ENCODE measurements around the gene EXOSC9.

The EXOSC9 gene

DNA sequence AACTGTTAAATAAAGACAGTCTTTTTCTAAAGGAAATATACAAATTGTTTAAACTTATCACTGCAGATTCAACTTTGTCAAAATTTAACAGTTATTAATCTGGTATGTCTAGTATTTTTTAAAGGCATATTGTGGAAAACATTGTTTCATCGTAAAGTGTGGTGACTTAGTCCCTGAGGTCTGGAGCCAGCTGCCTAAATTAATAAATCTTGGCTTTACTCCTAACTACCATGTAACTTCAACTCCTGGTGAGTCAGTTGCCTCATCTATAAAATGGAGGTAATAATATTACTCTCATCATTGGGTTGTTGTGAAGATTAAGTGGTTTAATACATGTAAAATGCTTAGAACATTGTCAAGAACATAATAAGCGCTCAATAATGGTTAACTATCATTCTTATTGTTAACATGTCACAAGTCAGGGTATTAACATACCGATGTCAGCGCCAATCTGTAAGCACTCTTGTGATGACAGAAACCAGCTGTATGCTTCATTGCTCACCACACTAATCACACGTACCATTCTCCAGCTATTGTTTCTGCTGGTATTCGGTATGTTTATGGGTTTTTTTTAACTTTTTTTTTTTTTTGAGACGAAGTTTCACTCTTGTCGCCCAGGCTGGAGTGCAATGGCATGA, 22.0 kb upstream of the EXOSC9 start:
- no peaks in the 10 kb centered on the region for H3K9me3 ChIP-seq (ENCODE audit: insufficient read depth, low read length)
- H3K9ac ChIP-seq (ENCODE audit: insufficient read length, low read depth): no peak overlapping the region
- no peak for DNase-seq (ENCODE audit: low read depth, low spot score)
- H3K27me3 ChIP-seq (ENCODE audit: insufficient read depth, insufficient read length): no peaks in the 10 kb centered on the region
- no peaks in the 10 kb centered on the region for H3K36me3 ChIP-seq (ENCODE audit: insufficient read depth, insufficient read length, low read length)
- no peak overlapping the region for H3K4me3 ChIP-seq (ENCODE audit: insufficient read length, low read depth)
- no peak for TF ChIP-seq SUZ12 (IDR thresholded peaks at IDR 0.05; ENCODE audit: extremely low read depth, insufficient read depth, insufficient read length)
- TF ChIP-seq ZNF274 (IDR thresholded peaks at IDR 0.05; ENCODE audit: low read depth, low read length): no peak
- no peak for TF ChIP-seq YY1 (IDR thresholded peaks at IDR 0.05; ENCODE audit: insufficient read depth, insufficient read length)
- H3K4me1 ChIP-seq (ENCODE audit: insufficient read depth, insufficient read length): no peaks in the 10 kb centered on the region

DNA sequence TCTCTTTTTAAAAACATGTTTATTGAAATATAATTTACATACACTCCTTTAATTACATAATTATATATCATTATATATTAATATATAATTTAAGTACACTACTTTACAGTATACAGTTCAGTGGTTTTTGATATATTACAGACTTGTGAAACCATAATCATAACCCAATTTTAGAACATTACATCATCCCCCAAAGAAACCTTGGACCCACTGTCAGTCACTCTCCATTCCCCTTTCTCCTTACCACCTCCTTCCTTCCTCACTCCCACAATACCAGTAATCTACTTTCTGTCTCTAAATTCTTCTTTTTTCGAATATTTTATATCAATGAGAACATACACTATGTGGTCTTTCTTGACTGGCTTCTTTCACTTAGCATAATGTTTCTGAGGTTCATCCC, 17.9 kb upstream of the EXOSC9 start:
- TF ChIP-seq SUZ12 (IDR thresholded peaks at IDR 0.05; ENCODE audit: extremely low read depth, insufficient read depth, insufficient read length) (no peak), YY1 (IDR thresholded peaks at IDR 0.05; ENCODE audit: insufficient read depth, insufficient read length) (no peak), ZNF274 (IDR thresholded peaks at IDR 0.05; ENCODE audit: low read depth, low read length) (no peak)
- Histone ChIP-seq H3K36me3 (ENCODE audit: insufficient read depth, insufficient read length, low read length) (no peaks in the 10 kb centered on the region), H3K9ac (ENCODE audit: insufficient read length, low read depth) (no peak overlapping the region), H3K4me3 (ENCODE audit: insufficient read length, low read depth) (no peak overlapping the region), H3K27me3 (ENCODE audit: insufficient read depth, insufficient read length) (no peaks in the 10 kb centered on the region), H3K9me3 (ENCODE audit: insufficient read depth, low read length) (no peaks in the 10 kb centered on the region), H3K4me1 (ENCODE audit: insufficient read depth, insufficient read length) (no peaks in the 10 kb centered on the region)
- no peak for DNase-seq (ENCODE audit: low read depth, low spot score)

DNA sequence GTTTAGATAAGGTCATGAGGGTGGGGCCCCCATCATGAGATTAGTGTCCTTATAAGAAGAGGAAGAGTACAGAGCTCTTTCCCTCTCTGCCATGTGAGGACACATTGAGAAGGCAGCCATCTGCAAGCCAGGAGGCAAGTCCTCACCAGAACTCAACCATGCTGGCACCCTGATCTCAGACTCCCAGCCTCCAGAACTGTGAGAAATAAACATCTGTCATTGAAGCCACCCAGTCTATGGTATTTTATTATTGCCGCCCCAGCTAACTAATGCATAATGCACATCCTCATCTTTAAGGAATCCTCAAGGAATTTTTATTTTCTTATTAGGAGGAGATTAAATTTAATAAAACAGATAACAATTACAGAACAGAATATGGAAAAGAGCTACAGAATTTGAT, 16.7 kb upstream of the EXOSC9 start:
- no peak for DNase-seq (ENCODE audit: low read depth, low spot score)
- Histone ChIP-seq H3K27me3 (ENCODE audit: insufficient read depth, insufficient read length) (no peaks in the 10 kb centered on the region), H3K36me3 (ENCODE audit: insufficient read depth, insufficient read length, low read length) (no peaks in the 10 kb centered on the region), H3K4me3 (ENCODE audit: insufficient read length, low read depth) (no peak overlapping the region), H3K9me3 (ENCODE audit: insufficient read depth, low read length) (no peaks in the 10 kb centered on the region), H3K9ac (ENCODE audit: insufficient read length, low read depth) (no peak overlapping the region), H3K4me1 (ENCODE audit: insufficient read depth, insufficient read length) (no peaks in the 10 kb centered on the region)
- TF ChIP-seq YY1 (IDR thresholded peaks at IDR 0.05; ENCODE audit: insufficient read depth, insufficient read length) (no peak), ZNF274 (IDR thresholded peaks at IDR 0.05; ENCODE audit: low read depth, low read length) (no peak), SUZ12 (IDR thresholded peaks at IDR 0.05; ENCODE audit: extremely low read depth, insufficient read depth, insufficient read length) (no peak)

DNA sequence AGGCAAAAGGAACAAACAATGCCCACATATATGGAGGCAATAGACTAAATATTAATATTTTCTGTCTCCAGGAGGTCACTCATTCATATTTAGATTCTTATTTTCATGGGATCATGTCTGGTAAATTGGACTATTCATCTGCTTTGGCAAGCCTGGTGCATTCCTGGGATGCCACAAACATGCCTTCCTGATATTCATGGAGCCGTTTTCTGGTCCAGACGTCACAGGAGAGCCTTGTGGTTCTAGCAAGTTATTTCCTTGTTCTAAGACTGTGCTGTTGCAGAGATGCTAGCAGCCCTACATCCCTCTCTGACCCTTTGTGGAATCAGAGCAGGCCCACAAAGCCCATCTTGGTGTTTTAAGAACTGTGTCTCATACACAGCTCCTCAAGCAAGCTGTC, 16.1 kb upstream of the EXOSC9 start:
- Histone ChIP-seq H3K9me3 (ENCODE audit: insufficient read depth, low read length) (no peaks in the 10 kb centered on the region), H3K27me3 (ENCODE audit: insufficient read depth, insufficient read length) (no peaks in the 10 kb centered on the region), H3K4me1 (ENCODE audit: insufficient read depth, insufficient read length) (no peaks in the 10 kb centered on the region), H3K9ac (ENCODE audit: insufficient read length, low read depth) (no peak overlapping the region), H3K36me3 (ENCODE audit: insufficient read depth, insufficient read length, low read length) (no peaks in the 10 kb centered on the region), H3K4me3 (ENCODE audit: insufficient read length, low read depth) (no peak overlapping the region)
- no peak for DNase-seq (ENCODE audit: low read depth, low spot score)
- TF ChIP-seq YY1 (IDR thresholded peaks at IDR 0.05; ENCODE audit: insufficient read depth, insufficient read length): no peak
- TF ChIP-seq SUZ12 (IDR thresholded peaks at IDR 0.05; ENCODE audit: extremely low read depth, insufficient read depth, insufficient read length): no peak
- no peak for TF ChIP-seq ZNF274 (IDR thresholded peaks at IDR 0.05; ENCODE audit: low read depth, low read length)

DNA sequence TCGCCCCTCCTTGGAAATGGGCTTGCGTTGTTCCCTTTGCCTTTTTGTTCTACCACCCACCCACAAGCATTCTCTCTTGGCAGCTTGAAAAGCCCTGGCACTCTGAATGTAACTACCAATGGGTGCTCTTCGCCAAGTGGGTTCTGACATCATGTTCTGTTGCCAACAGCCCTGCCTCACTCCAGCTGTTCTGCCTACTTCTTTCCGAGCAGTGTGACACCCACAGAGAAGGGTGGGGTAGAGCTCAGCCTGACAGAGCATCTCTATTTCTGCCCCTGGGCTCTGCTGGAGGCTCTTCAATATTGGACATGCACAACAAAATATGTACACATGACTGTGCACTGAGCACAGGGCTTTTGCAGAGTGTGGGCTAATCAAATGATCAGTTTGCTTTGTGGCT, 15.6 kb upstream of the EXOSC9 start:
- no peaks in the 10 kb centered on the region for H3K4me1 ChIP-seq (ENCODE audit: insufficient read depth, insufficient read length)
- H3K27me3 ChIP-seq (ENCODE audit: insufficient read depth, insufficient read length): no peaks in the 10 kb centered on the region
- no peak for DNase-seq (ENCODE audit: low read depth, low spot score)
- H3K9ac ChIP-seq (ENCODE audit: insufficient read length, low read depth): no peak overlapping the region
- H3K36me3 ChIP-seq (ENCODE audit: insufficient read depth, insufficient read length, low read length): no peaks in the 10 kb centered on the region
- no peak overlapping the region for H3K4me3 ChIP-seq (ENCODE audit: insufficient read length, low read depth)
- no peak for TF ChIP-seq SUZ12 (IDR thresholded peaks at IDR 0.05; ENCODE audit: extremely low read depth, insufficient read depth, insufficient read length)
- TF ChIP-seq ZNF274 (IDR thresholded peaks at IDR 0.05; ENCODE audit: low read depth, low read length): no peak
- no peak for TF ChIP-seq YY1 (IDR thresholded peaks at IDR 0.05; ENCODE audit: insufficient read depth, insufficient read length)
- H3K9me3 ChIP-seq (ENCODE audit: insufficient read depth, low read length): no peaks in the 10 kb centered on the region

DNA sequence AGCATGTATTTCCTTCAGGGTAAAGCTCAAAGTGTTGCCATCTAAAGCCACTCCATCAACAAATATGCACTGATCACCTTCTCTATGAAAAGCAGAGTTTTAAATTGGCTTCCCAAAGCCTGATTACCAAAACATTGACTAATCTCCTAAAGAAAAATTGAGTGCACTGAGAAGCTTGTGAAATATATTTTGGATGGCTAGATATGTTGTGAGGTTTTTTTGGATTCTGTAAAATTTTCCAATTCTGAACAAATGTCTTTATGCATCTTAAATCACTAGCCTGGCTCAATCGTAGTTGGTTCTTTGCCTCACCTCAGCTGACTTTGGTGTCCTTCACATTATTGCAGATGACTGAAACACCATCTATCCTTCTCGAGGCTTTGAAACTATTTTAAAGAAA, 14.9 kb upstream of the EXOSC9 start:
- Histone ChIP-seq H3K27me3 (ENCODE audit: insufficient read depth, insufficient read length) (no peaks in the 10 kb centered on the region), H3K9me3 (ENCODE audit: insufficient read depth, low read length) (no peaks in the 10 kb centered on the region), H3K9ac (ENCODE audit: insufficient read length, low read depth) (no peak overlapping the region), H3K4me1 (ENCODE audit: insufficient read depth, insufficient read length) (no peaks in the 10 kb centered on the region), H3K36me3 (ENCODE audit: insufficient read depth, insufficient read length, low read length) (no peaks in the 10 kb centered on the region), H3K4me3 (ENCODE audit: insufficient read length, low read depth) (no peak overlapping the region)
- DNase-seq (ENCODE audit: low read depth, low spot score): no peak
- TF ChIP-seq ZNF274 (IDR thresholded peaks at IDR 0.05; ENCODE audit: low read depth, low read length) (no peak), SUZ12 (IDR thresholded peaks at IDR 0.05; ENCODE audit: extremely low read depth, insufficient read depth, insufficient read length) (no peak), YY1 (IDR thresholded peaks at IDR 0.05; ENCODE audit: insufficient read depth, insufficient read length) (no peak)

DNA sequence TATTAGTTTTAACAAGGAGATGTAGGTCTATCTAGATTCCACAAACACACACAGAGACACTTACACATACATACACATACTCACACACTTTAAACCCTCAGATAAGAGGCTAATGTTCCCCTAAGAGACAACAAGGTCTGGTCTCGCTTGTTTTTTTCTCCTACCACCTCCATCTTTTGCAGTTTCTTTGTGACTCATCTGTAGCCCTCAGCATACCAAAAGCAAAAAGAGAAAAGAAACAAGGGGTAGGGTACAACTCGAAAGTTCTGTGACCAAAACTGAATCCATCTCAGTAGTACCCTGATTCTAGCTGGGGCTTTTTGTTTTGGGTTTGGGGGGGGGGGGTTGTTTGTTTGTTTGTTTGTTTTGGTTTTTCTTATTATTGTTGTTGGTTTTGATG, 12.2 kb upstream of the EXOSC9 start:
- Histone ChIP-seq H3K27me3 (ENCODE audit: insufficient read depth, insufficient read length) (no peaks in the 10 kb centered on the region), H3K4me1 (ENCODE audit: insufficient read depth, insufficient read length) (no peaks in the 10 kb centered on the region), H3K4me3 (ENCODE audit: insufficient read length, low read depth) (no peak overlapping the region), H3K9me3 (ENCODE audit: insufficient read depth, low read length) (no peaks in the 10 kb centered on the region), H3K9ac (ENCODE audit: insufficient read length, low read depth) (no peak overlapping the region), H3K36me3 (ENCODE audit: insufficient read depth, insufficient read length, low read length) (no peaks in the 10 kb centered on the region)
- no peak for DNase-seq (ENCODE audit: low read depth, low spot score)
- no peak for TF ChIP-seq ZNF274 (IDR thresholded peaks at IDR 0.05; ENCODE audit: low read depth, low read length)
- TF ChIP-seq YY1 (IDR thresholded peaks at IDR 0.05; ENCODE audit: insufficient read depth, insufficient read length): no peak
- TF ChIP-seq SUZ12 (IDR thresholded peaks at IDR 0.05; ENCODE audit: extremely low read depth, insufficient read depth, insufficient read length): no peak

All from NT2/D1 (cell line).